Peyer's patch (tissue), 4 donors: Measurements from ENCODE around the gene SMOC1. TPM values are rescaled to one million over a fixed set of nuclear protein-coding genes. Genes with fewer than 3 reads are reported as not detected.

Source experiments
- DNase-seq, 3 donors: peaks; one replicate each; pipeline ENCODE4 v3.0.0-alpha.2; 2017 to 2019
- H3K27ac ChIP-seq, 4 donors: fragments of 200-600 bp; sonication (generic); one replicate each; pipeline ENCODE4 v1.5.1; 2016 to 2019
- H3K27me3 ChIP-seq, 2 donors: fragments of 200-600 bp; sonication (generic); one replicate each; pipeline ENCODE4 v1.5.1; 2019
- H3K36me3 ChIP-seq, 3 donors: fragments of 200-600 bp; sonication (generic); one replicate each; pipeline ENCODE4 v1.5.1; 2016 to 2019
- H3K4me1 ChIP-seq, 4 donors: fragments of 200-600 bp; sonication (generic); one replicate each; pipeline ENCODE4 v1.5.1; 2016 to 2019
- H3K4me3 ChIP-seq, 4 donors: fragments of 200-600 bp; sonication (generic); 1 replicate in 3 of 4; 2 replicates in 1 of 4; pipeline ENCODE4 v1.5.1; 2016 to 2019; ENCODE audit warnings: mild to moderate bottlenecking in 1 of 4
- H3K9me3 ChIP-seq, 4 donors: fragments of 200-600 bp; sonication (generic); one replicate each; pipeline ENCODE4 v1.5.1; 2016 to 2019; ENCODE audit warnings: mild to moderate bottlenecking in 1 of 4
- POLR2A ChIP-seq, 2 donors: fragments of 450-650 bp; IDR thresholded peaks; one replicate each; pipeline ENCODE4 v1.5.1; 2017; ENCODE audit warnings: antibody characterized with exemption in 2 of 2, mild to moderate bottlenecking in 2 of 2, moderate library complexity in 2 of 2
- total RNA-seq, 4 donors: library from RNA; depleted of rRNA; stranded (reverse); fragments of >200 nt; gene quantifications; one replicate each; pipeline ENCODE4 v1.1.0, GENCODE V29; 2016
- TF ChIP-seq, protein P1 (sequence below), 6 experiments: fragments of 450-650 bp in 4 of 6; fragments of 200-600 bp in 2 of 6; sonication (generic) in 1 of 6; IDR thresholded peaks; one replicate each; pipeline ENCODE4 v1.5.1; 2017 to 2019; ENCODE audit warnings: antibody characterized with exemption in 6 of 6, mild to moderate bottlenecking in 3 of 6, moderate library complexity in 1 of 6

Gene SMOC1
- total RNA-seq, 4 donors from 2014 or later = 0.35 to 0.54 (median 0.38) TPM; not detected in 1

- DNase-seq = no peak
- no peaks in the 10 kb centered on the region for H3K27me3 ChIP-seq
- H3K4me3 ChIP-seq = no peak overlapping the region
- H3K27ac ChIP-seq = no peak overlapping the region
- H3K4me1 ChIP-seq = no peaks in the 10 kb centered on the region
- no peaks in the 10 kb centered on the region for H3K9me3 ChIP-seq
- TF ChIP-seq, protein P1, sequence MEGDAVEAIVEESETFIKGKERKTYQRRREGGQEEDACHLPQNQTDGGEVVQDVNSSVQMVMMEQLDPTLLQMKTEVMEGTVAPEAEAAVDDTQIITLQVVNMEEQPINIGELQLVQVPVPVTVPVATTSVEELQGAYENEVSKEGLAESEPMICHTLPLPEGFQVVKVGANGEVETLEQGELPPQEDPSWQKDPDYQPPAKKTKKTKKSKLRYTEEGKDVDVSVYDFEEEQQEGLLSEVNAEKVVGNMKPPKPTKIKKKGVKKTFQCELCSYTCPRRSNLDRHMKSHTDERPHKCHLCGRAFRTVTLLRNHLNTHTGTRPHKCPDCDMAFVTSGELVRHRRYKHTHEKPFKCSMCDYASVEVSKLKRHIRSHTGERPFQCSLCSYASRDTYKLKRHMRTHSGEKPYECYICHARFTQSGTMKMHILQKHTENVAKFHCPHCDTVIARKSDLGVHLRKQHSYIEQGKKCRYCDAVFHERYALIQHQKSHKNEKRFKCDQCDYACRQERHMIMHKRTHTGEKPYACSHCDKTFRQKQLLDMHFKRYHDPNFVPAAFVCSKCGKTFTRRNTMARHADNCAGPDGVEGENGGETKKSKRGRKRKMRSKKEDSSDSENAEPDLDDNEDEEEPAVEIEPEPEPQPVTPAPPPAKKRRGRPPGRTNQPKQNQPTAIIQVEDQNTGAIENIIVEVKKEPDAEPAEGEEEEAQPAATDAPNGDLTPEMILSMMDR (IDR thresholded peaks at IDR 0.05) = no peak
- no peak for TF ChIP-seq POLR2A (IDR thresholded peaks at IDR 0.05)
- no peaks in the 10 kb centered on the region for H3K36me3 ChIP-seq
Observed at GRCh38 chr14:69953266-69953915, 74.2 kb downstream of the SMOC1 start.

- no peak for DNase-seq
- Histone ChIP-seq H3K27ac (no peak overlapping the region), H3K4me3 (no peak overlapping the region), H3K27me3 (no peaks in the 10 kb centered on the region), H3K4me1 (no peaks in the 10 kb centered on the region), H3K9me3 (no peaks in the 10 kb centered on the region), H3K36me3 (no peaks in the 10 kb centered on the region)
- TF ChIP-seq, protein P1 (IDR thresholded peaks at IDR 0.05) = no peak
- TF ChIP-seq POLR2A (IDR thresholded peaks at IDR 0.05) = no peak
Observed at GRCh38 chr14:69955855-69956845, 76.9 kb downstream of the SMOC1 start.

GRCh38 chr14:69956970-69957369, 77.8 kb downstream of the SMOC1 start:
- Histone ChIP-seq H3K36me3 (no peaks in the 10 kb centered on the region), H3K9me3 (no peaks in the 10 kb centered on the region), H3K4me1 (no peaks in the 10 kb centered on the region), H3K27me3 (no peaks in the 10 kb centered on the region), H3K27ac (no peak overlapping the region), H3K4me3 (no peak overlapping the region)
- no peak for DNase-seq
- TF ChIP-seq, protein P1 (IDR thresholded peaks at IDR 0.05) = no peak
- no peak for TF ChIP-seq POLR2A (IDR thresholded peaks at IDR 0.05)

GRCh38 chr14:69957986-69958385, 78.8 kb downstream of the SMOC1 start:
- H3K9me3 ChIP-seq = no peaks in the 10 kb centered on the region
- H3K4me3 ChIP-seq = no peak overlapping the region
- TF ChIP-seq, protein P1 (IDR thresholded peaks at IDR 0.05) = no peak
- TF ChIP-seq POLR2A (IDR thresholded peaks at IDR 0.05) = no peak
- H3K27ac ChIP-seq = no peak overlapping the region
- H3K4me1 ChIP-seq = no peaks in the 10 kb centered on the region
- no peaks in the 10 kb centered on the region for H3K27me3 ChIP-seq
- DNase-seq = no peak
- no peaks in the 10 kb centered on the region for H3K36me3 ChIP-seq

- no peaks in the 10 kb centered on the region for H3K9me3 ChIP-seq
- no peak overlapping the region for H3K4me3 ChIP-seq
- no peaks in the 10 kb centered on the region for H3K4me1 ChIP-seq
- H3K36me3 ChIP-seq = no peaks in the 10 kb centered on the region
- H3K27ac ChIP-seq = no peak overlapping the region
- no peak for DNase-seq
- H3K27me3 ChIP-seq = no peaks in the 10 kb centered on the region
- TF ChIP-seq, protein P1 (IDR thresholded peaks at IDR 0.05) = no peak
- no peak for TF ChIP-seq POLR2A (IDR thresholded peaks at IDR 0.05)
Observed at GRCh38 chr14:69959136-69959535, 79.9 kb downstream of the SMOC1 start.
